Nephron (organoid): ENCODE results near the gene FNDC1.

Source experiments
- H3K27ac Mint-ChIP-seq, 3 experiments: 2 replicates each; pipeline ENCODE4 v1.8.0; 2020; ENCODE audit warnings: mixed read lengths in 3 of 3, mild to moderate bottlenecking in 2 of 3, moderate library complexity in 1 of 3
- H3K27me3 Mint-ChIP-seq: 2 replicates; pipeline ENCODE4 v1.8.0; 2021; ENCODE audit warnings: low read depth, mild to moderate bottlenecking, moderate library complexity, mixed read lengths
- H3K36me3 Mint-ChIP-seq: 2 replicates; pipeline ENCODE4 v1.8.0; 2020; ENCODE audit warnings: low read depth, mixed read lengths
- H3K4me1 Mint-ChIP-seq: 2 replicates; pipeline ENCODE4 v1.8.0; 2020; ENCODE audit warnings: mixed read lengths
- H3K4me3 Mint-ChIP-seq, 3 experiments: 2 replicates each; pipeline ENCODE4 v1.8.0; 2020; ENCODE audit warnings: mild to moderate bottlenecking in 3 of 3, mixed read lengths in 3 of 3, moderate library complexity in 2 of 3
- H3K9me3 Mint-ChIP-seq: 2 replicates; pipeline ENCODE4 v1.8.0; 2020; ENCODE audit warnings: mixed read lengths
- TF ChIP-seq, protein P1 (sequence below), 3 experiments: fragments of 200-600 bp; sonication (generic); IDR thresholded peaks; one replicate each; pipeline ENCODE4 v1.5.0; 2021; ENCODE audit warnings: antibody characterized with exemption in 3 of 3; ENCODE audit not compliant: unreplicated experiment in 3 of 3

FNDC1 gene

GRCh38 chr6:159259441-159260125 lies 90.4 kb downstream of the FNDC1 start:
- peaks cover 9% of the 10 kb centered on the region for H3K27me3 Mint-ChIP-seq
- TF ChIP-seq, protein P1, sequence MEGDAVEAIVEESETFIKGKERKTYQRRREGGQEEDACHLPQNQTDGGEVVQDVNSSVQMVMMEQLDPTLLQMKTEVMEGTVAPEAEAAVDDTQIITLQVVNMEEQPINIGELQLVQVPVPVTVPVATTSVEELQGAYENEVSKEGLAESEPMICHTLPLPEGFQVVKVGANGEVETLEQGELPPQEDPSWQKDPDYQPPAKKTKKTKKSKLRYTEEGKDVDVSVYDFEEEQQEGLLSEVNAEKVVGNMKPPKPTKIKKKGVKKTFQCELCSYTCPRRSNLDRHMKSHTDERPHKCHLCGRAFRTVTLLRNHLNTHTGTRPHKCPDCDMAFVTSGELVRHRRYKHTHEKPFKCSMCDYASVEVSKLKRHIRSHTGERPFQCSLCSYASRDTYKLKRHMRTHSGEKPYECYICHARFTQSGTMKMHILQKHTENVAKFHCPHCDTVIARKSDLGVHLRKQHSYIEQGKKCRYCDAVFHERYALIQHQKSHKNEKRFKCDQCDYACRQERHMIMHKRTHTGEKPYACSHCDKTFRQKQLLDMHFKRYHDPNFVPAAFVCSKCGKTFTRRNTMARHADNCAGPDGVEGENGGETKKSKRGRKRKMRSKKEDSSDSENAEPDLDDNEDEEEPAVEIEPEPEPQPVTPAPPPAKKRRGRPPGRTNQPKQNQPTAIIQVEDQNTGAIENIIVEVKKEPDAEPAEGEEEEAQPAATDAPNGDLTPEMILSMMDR (IDR thresholded peaks at IDR 0.05; ENCODE audit: unreplicated experiment in 3 of 3): no peak
- H3K4me1 Mint-ChIP-seq: no peaks in the 10 kb centered on the region
- H3K9me3 Mint-ChIP-seq: no peaks in the 10 kb centered on the region
- no peak overlapping the region for H3K4me3 Mint-ChIP-seq
- H3K27ac Mint-ChIP-seq: no peak overlapping the region
- H3K36me3 Mint-ChIP-seq: no peaks in the 10 kb centered on the region

DNA sequence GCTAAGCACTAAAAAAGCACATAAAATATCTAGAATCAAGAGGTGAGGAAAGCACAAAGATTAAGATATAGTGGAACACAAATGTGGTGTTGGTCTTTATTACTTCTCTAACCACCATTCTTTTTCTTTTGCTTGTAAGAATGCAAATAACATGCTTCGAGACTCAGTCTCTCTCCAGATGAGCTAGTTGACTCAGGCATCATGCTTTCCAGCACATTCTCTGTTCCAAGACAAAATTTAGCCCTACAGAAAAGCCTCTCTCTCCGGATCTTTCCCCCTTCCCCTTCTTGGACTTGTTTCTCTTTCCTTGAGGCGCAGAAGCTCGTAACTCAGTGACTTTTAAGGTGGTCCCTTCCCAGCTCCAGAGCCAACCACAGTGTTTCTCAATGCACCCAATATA lies 91.0 kb downstream of the FNDC1 start:
- Mint-ChIP-seq H3K27ac (no peak overlapping the region), H3K4me3 (no peak overlapping the region), H3K27me3 (peaks cover 9% of the 10 kb centered on the region), H3K9me3 (no peaks in the 10 kb centered on the region), H3K4me1 (no peaks in the 10 kb centered on the region), H3K36me3 (no peaks in the 10 kb centered on the region)
- TF ChIP-seq, protein P1 (IDR thresholded peaks at IDR 0.05; ENCODE audit: unreplicated experiment in 3 of 3): no peak

DNA sequence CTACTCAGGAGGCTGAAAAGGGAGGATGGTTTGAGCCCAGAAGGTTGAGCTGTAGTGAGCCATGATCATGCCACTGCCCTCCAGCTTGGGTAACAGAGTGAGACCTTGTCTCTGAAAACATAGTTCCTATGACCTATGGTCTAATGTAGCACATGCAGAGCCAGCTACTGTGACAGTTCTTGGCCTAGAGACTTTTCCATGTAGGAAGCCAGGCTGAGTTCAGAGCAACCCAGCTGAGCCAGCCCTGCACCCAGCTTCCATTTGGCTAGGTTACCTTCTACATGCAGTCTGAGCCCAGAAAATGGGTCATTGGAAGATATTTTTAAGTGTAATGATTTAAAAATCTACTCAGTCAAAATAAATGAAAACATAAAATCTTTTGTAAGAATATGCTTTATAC lies 92.8 kb downstream of the FNDC1 start:
- H3K4me3 Mint-ChIP-seq: no peak overlapping the region
- no peaks in the 10 kb centered on the region for H3K36me3 Mint-ChIP-seq
- H3K9me3 Mint-ChIP-seq: no peaks in the 10 kb centered on the region
- TF ChIP-seq, protein P1 (IDR thresholded peaks at IDR 0.05; ENCODE audit: unreplicated experiment in 3 of 3): no peak
- H3K27ac Mint-ChIP-seq: no peak overlapping the region
- no peaks in the 10 kb centered on the region for H3K4me1 Mint-ChIP-seq
- peaks cover under 1% of the 10 kb centered on the region for H3K27me3 Mint-ChIP-seq

DNA sequence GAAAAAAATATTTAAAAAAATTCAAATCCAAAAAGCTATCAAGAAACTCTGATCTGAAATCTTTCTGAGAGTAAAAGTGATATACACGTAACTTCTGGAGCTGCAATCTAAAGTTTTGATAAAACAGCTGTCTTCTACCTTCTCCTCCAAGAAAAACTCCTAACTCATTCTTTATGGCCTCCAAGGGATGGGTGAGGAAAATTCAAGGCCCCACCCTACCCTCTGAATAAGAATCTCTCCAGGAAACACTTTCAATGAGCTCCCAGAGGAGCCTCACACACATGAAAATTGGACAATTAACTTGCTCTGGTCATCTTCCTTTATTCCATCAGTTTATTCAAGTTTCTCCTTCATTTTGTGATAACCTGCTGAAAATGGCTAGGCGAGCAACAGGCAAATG lies 93.4 kb downstream of the FNDC1 start:
- H3K4me1 Mint-ChIP-seq: no peaks in the 10 kb centered on the region
- TF ChIP-seq, protein P1 (IDR thresholded peaks at IDR 0.05; ENCODE audit: unreplicated experiment in 3 of 3): no peak
- H3K9me3 Mint-ChIP-seq: no peaks in the 10 kb centered on the region
- no peaks in the 10 kb centered on the region for H3K36me3 Mint-ChIP-seq
- H3K4me3 Mint-ChIP-seq: no peak overlapping the region
- H3K27ac Mint-ChIP-seq: no peak overlapping the region
- H3K27me3 Mint-ChIP-seq: peaks cover 3% of the 10 kb centered on the region

- no peak overlapping the region for H3K27ac Mint-ChIP-seq
- TF ChIP-seq, protein P1 (IDR thresholded peaks at IDR 0.05; ENCODE audit: unreplicated experiment in 3 of 3): no peak
- no peak overlapping the region for H3K4me3 Mint-ChIP-seq
- H3K27me3 Mint-ChIP-seq: peaks cover 8% of the 10 kb centered on the region
- H3K9me3 Mint-ChIP-seq: no peaks in the 10 kb centered on the region
- no peaks in the 10 kb centered on the region for H3K4me1 Mint-ChIP-seq
- no peaks in the 10 kb centered on the region for H3K36me3 Mint-ChIP-seq
These were observed 98.0 kb downstream of the FNDC1 start for GRCh38 chr6:159267165-159267564.

DNA sequence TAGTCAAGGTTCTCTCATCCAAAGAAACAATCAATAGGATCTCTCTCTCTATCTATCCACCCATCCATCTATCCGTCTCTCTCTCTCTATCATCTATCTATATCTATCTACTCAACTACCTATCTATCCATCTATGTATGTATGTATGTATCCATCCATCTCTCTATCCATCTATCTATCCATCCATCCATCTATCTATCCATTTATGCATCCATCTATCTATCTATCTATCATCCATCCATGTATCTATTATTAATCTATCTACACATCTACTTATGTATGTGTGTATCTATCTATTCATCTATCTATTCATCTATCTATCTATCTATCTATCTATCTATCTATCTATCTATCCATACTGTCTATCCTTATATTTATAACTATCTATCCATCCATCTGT lies 99.3 kb downstream of the FNDC1 start:
- Mint-ChIP-seq H3K4me1 (no peaks in the 10 kb centered on the region), H3K4me3 (no peak overlapping the region), H3K9me3 (no peaks in the 10 kb centered on the region), H3K36me3 (no peaks in the 10 kb centered on the region), H3K27ac (no peak overlapping the region), H3K27me3 (peaks cover 11% of the 10 kb centered on the region)
- TF ChIP-seq, protein P1 (IDR thresholded peaks at IDR 0.05; ENCODE audit: unreplicated experiment in 3 of 3): no peak
